SH-SY5Y (cell line): ENCODE measurements around the gene CARS1.

Experiments used
- GATA2 ChIP-seq: IDR thresholded peaks from 2 replicates; pipeline ENCODE4 v1.6.1; 2011; ENCODE audit warnings: mild to moderate bottlenecking, low read depth, low read length
- GATA3 ChIP-seq: IDR thresholded peaks from 2 replicates; pipeline ENCODE4 v1.6.1; 2011; ENCODE audit warnings: low read depth, mild to moderate bottlenecking, low read length, moderate library complexity

CARS1 gene

DNA sequence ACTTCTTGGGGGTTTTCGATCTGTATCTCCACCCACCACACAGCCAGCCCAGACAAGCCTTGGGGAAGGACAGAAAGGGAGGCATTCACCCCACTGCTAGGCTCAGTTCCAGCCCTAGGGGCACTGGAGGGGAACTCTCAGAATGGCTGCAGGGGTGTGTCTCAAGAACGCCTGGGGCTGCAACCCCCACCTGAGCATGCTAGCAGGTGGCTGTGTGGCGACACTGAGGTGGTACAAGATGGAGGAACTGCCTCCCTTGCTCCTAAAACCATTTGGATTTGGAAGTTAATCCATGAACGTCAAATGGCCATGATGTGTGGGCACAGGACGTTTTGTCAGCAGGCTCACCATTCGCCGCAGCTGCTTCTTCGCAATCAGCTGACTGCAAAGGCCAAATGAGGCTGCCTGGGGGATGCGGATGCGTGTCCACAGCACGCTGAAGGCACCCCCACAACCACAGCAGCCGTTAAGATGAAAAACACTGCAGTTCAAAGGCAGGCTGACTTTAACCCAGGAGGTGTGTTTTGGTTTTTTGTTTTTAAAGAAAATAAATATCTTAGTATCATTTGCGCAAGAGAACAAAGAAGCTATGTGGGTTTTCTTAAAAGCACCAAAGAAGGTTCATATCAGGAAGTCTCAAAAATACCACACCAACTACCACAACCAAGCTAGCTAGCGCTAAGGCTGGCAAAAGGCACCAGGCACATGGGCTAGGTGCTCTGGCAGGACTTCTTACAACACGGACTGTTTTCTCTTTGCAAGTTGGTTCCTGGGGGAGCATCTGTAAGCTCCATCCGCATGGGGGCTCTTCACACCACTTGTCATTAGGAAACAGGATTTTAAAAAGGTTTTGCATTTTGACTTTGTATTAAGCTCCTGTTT is 42.9 kb downstream of the CARS1 start:
- no peak for TF ChIP-seq GATA2
- TF ChIP-seq GATA3: no peak

DNA sequence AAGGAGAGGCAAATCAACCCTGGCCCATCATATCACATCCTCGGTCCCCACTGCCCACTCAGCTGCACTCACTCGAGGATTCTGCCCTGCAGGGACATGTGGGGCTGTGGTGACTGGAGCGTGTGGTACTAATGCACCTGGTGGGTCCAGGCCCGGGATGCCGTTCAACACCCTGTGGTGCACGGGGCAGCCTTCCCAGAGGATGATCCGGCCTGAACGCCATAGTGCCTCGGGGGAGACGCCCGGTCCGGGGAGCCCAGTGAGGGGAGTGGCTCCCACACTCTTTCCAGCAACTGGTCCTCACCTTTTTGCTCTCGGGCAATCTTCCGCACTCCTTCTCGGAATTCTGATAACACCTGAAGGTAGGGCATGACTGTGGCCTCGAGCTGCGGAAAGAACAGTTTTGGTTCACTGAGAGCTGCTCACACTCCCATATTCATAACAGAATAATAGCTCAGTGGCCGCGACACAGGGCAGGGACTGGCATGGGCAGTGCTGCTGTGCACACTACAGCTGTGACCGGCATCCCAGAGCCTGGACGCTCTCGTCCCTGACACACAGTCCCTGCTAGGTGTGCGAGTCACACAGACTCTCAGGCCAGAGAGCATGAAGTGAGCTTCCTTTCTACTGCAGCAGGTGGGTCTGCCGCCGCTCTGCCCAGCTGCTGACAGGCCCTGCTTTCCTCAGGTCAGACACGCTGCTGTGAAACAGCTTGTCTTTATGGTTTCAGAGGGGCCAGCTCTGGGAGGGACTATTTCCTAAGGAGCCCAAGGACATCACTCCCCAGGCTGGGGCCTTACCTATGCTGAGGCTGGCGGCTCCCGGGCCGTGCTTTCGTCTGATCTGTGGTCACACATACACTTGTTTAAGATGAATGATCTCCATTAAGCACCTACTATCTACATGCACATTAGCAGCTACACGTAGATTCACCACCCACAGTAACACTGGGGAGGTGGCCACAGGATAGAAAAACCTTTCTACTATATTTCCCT is 45.0 kb downstream of the CARS1 start:
- TF ChIP-seq GATA2 (no peak), GATA3 (no peak)

DNA sequence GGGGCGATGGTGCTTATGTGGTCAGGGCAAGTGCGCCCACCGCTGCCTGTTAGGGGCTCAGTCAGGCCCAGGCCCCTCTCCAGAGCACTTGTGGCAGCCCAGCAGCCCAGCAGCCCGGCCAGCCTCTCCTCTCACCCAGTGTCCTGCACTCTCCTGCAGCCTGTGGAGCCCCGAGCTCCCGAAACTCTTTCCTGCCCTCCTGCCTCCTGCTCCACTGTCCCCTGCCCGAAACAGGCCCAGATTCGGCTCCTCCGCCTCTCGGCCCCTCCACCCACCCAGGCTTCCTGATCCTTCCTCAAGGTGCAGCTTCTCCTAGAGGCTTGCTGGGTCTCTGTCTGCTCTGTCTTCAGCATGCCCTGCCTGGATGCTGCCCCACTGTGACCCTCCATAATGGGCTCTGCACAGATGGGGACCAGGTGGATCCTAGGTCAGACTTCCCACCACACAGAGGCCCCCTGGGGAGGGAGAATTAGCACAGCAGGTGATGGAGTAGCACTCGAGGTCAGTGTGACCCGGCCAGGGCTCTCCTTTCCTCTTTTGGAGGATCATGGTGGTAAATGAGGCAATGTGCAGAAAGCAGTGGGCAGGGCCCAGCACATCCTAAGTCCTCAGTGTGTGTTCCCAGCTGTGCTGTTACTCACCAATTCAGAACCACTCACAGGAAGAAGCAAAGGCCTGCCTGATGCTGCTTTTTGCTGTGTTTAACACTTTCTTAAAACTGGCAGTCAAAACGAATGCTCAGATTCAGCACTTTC is 46.5 kb downstream of the CARS1 start:
- no peak for TF ChIP-seq GATA2
- no peak for TF ChIP-seq GATA3

- TF ChIP-seq GATA2 (no peak), GATA3 (no peak)
Measured at GRCh38 chr11:3010004-3010403, 47.2 kb downstream of the CARS1 start.

GRCh38 chr11:3009481-3009880 is 47.7 kb downstream of the CARS1 start:
- TF ChIP-seq GATA3: no peak
- no peak for TF ChIP-seq GATA2

GRCh38 chr11:3008746-3009336 is 48.4 kb downstream of the CARS1 start:
- TF ChIP-seq GATA2 (no peak), GATA3 (no peak)

- TF ChIP-seq GATA2 (no peak), GATA3 (no peak)
Measured at GRCh38 chr11:3007404-3008010, 49.7 kb downstream of the CARS1 start.

DNA sequence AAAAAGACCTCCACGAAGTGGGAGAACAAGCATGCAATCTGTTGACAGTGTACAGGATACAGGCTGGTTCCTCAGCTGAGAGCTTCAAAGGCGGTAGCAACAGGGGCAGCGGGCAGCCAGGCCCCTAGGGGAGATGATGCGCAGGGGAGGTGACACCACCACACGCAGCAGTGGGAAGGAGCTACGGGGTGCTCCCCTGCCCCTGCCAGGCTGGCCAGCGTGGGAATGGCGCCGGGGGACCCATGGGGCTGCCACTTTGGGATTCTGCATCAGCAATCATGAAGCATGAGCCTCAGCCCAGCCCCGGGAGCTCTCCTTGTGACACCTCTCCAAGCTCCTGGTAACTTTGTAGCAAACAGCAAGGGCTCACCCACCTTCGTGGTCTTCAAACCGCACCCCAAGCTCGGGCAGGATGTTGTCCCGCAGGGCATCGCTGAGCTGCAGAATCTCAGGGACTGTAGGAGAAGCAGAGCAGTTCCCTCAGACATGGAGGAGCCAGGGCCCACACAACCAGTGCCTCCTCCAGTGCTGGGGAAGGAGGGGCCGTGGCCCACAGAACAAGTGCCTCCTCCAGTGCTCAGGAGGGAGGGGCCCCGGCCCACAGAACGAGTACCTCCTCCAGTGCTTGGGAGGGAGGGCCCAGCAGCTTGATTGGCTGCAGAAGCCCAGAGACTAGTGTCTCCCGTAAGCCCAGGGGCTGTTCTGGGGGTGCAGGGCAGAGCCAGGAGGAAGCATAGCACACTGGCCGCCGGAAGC is 50.5 kb downstream of the CARS1 start:
- no peak for TF ChIP-seq GATA3
- no peak for TF ChIP-seq GATA2

DNA sequence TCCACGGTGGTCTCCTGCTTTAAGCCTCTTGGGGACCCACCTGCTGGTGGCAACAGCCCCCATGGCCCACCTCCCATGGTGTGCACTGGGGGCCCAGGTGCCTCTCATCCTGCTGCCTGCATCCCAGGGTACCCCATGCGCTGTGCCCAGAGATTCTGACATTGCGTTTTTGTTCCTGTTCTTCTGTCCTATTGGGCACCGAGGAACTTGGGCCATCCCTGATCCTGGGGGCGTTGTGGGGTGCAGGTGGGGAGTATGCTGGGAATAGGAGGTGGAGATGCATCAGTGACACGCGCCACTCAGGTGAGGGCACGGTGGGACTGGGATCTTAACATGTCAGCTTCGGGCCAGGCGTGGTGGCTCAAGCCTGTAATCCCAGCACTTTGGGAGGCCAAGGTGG is 52.7 kb downstream of the CARS1 start:
- TF ChIP-seq GATA3: no peak
- no peak for TF ChIP-seq GATA2

GRCh38 chr11:3003396-3004231 is 53.6 kb downstream of the CARS1 start:
- TF ChIP-seq GATA3 (no peak), GATA2 (no peak)

DNA sequence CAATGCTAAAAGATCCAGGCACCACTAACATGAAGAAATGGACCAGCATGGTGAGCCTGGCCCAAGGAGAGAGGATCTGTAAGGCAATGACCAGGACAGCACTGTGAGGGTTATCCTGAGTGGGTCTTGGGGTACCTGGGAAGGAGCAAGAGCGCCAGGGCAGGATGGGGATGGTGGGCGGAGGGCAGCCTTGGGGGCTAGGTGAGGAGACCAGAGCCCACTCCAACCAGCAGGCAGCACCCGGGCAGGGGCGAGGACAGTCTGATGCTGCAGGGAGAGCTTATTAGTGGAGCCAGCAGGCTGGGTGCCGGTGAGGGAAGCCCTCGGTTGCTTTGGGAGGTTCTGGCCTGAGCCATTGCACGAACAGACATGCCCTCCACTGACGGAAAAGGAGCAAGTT is 54.4 kb downstream of the CARS1 start:
- TF ChIP-seq GATA3: no peak
- TF ChIP-seq GATA2: no peak
